ENCODE results near the gene PPP1R26. TPM values are rescaled to one million over a fixed set of nuclear protein-coding genes. Genes with fewer than 3 reads are reported as not detected.
"Not testable (repeated sequence)": the region's sequence is repeated elsewhere in the genome, so short reads cannot be mapped to it uniquely, and the experiment has no call there.

Gene PPP1R26
- total RNA-seq, 1 donor from 2014 or later = 23.3 TPM

DNA sequence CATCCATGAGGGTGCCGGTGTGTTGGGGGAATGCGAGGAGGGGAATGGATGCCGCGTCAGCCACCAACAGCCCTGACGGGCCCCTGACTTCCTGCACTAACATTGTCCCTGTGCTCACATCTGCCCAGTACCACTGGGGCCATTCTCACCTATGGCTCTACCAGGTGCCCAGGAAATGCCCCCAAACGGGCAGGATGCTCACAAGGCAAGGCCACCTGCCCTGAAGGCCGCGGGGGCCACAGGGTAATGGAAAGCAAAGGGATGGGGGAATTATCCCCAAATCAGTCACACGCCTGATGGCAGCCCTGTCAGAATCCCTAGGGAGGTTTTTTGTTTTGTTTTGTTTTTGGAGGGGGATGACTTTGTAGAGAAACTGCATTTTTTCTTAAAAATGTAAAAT, 34.3 kb downstream of the PPP1R26 start:
- DNase-seq; ATAC-seq; intact Hi-C loops (cut with micrococcal nuclease): not testable (repeated sequence)

DNA sequence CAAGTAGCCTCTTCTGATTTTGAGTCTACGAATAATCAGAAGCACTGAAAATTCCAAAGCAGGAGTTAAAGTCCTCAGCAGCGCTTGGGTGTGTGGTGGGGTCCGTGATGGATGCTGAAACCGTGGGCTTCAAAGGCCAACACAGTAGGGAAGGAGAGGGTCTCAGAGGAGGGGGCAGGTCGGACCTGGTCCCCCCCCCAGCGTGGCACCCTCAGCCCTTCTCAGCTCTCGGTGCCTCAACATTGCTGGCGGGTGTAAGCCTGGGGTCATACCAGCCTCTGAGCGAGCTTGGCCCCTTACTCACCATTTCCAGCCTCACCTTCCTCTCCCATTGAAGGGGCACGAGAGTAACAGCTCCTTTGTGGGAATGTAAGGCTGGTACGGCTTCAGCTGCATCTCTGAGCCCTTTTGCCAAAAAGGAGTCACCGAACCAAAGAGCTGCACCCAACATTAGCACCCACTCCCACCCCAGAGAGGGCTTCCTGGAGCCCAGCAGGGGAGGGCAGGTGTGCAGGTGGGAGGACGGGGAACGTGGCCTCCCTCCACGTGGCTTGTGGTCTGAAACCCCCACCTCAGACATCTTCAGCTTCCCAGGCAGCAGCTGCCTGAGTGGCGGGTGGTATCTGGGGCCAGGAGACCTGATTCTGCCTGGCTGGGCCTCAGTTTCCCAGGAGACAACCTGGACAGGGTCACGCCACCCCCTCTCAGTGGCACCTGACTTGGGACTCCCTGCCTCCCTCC, 34.9 kb downstream of the PPP1R26 start:
- no peak for DNase-seq
- ATAC-seq = no peak
- intact Hi-C loops (cut with micrococcal nuclease) = no loop called here

GRCh38 chr9:135515083-135515951, 35.7 kb downstream of the PPP1R26 start:
- no peak for DNase-seq
- intact Hi-C loops (cut with micrococcal nuclease) = no loop called here
- no peak for ATAC-seq

DNA sequence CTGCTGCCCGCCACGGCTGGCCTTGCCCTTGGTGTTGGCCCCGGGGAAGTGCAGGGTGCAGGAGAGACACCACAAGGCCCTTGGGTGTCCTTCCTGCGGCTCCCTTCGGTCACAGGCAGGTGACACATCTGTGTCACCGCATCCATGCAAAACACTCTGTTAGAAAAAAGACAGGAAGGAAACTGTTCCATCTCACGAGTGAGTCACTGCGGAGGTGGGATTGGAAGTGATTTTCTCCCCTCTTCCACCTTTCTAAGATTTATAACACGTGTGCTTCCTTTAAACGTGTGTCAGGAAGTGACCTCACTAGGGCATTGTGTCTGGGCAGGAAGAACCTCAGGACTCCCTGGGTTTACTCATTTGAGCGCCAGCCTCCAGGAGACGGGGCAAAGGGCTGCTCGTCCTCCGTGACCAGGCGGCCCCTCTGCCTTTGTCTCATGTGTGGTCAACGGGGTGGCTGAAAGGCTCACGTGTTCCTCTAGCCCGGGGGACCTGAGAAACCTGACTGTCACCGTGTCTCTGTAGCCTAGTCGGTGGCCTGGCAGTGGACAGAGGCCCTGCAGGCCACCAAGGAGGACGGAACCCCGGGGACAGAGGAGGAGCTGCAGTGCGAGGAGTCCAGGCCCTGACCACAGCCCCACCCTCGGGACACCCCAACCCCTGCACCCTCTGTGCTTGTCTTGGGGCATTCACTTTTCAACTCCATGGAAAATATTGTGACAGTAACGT, 36.7 kb downstream of the PPP1R26 start:
- DNase-seq = no peak
- intact Hi-C loops (cut with micrococcal nuclease) = no loop called here
- no peak for ATAC-seq

- DNase-seq = no peak
- ATAC-seq = no peak
- intact Hi-C loops (cut with micrococcal nuclease) = no loop called here
Measured at GRCh38 chr9:135517407-135517822, 37.8 kb downstream of the PPP1R26 start.

GRCh38 chr9:135519179-135519971, 39.8 kb downstream of the PPP1R26 start:
- DNase-seq = no peak
- intact Hi-C loops (cut with micrococcal nuclease) = no loop called here
- ATAC-seq = no peak

DNA sequence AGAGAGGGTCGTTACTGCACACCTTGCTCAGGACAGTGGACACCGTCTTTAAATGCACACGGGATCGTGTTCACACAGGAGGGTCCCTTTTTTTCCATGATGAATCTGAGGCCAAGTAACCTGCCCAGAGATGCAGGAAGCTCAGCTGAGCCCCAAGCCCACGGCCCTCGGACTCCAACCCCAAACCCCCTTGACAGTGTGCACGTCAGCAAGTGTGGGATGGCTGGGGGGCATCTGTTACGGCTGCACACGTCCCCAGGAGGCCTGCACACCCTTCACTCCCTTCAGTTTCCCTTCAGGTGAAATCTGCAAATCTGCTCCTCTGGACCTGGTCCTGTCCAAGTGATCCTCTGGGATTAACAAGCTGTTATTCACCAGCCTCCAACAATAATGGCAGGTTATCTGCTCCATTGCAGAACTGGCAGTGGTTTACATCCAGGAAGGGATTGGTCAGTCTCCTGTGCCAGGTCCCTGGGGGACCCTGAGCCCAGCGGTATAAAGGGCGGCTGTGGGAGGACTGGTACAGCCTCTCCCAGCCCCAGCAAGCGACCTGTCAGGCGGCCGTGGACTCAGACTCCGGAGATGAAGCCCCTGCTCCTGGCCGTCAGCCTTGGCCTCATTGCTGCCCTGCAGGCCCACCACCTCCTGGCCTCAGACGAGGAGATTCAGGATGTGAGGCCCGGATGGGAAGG, 41.5 kb downstream of the PPP1R26 start, which contains the start of gene LCN1:
LCN1 (plus strand) TSS at position 525 of the 692 bp plus-strand sequence; CDS start at position 583, 58 bp downstream.
- intact Hi-C loops (cut with micrococcal nuclease) = no loop called here

DNA sequence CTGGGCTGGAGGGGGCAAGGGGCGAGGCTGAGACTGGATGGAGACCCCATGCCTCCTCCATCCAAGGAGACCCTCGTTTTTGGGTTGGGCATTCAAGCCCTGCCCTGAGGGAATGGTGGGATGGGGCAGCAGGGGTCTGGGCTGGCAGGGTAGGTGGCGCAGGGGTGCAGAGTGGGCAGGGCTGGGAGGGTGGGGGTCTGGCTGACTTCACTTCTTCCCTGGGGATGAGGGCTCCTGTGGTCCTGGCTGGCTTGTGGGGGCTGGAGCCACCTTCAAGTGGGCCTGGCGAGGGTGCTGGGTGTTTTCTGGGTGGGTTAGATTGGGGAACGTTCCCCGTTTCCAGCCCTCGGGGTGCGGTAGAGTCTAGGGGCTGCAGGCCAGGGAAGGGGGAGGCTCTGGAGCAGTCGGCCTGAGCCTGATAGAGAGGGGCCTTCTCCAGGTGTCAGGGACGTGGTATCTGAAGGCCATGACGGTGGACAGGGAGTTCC, 42.1 kb downstream of the PPP1R26 start:
- DNase-seq (no peak), ATAC-seq (no peak)
- intact Hi-C loops (cut with micrococcal nuclease) = no loop called here

More for the DNA sequence above, 41.5 kb downstream of the PPP1R26 start, which contains the start of gene LCN1:
- no peak for ATAC-seq
- DNase-seq = no peak

DNA sequence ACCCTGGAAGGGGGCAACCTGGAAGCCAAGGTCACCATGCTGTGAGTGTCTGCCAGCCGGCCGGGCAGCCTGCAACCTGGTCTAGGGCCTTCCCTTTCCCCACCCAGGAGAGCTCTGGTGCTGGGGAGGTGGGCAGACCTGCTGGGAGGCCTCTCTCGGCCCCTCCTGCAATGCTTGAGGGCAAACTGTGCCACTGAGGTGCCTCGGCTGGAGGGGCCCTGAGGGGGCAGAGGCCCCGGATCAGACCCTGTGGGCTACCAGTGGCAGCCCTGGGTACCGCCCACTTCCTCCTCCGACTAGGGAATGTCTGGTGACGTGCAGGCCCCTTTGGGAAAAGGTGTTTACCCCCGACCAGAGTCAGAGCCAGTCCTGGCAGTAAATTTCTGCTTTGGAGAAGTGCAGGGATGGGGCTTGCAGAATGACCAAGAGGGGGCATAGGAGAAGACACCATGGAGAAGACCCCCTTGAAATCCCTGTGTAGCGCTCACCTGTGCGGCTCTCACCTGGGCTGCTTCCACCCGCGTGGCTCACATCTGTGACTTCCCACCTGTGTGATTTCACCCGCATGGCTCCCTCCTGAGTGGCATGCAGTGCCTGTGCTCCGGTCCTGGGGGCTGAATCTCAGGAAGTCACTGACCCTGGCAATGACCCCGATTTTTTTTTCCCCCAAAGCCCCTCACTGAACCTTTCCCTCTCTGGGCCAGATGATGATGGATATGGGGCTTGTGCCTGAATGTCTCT, 42.7 kb downstream of the PPP1R26 start:
- ATAC-seq (no peak), DNase-seq (no peak)
- intact Hi-C loops (cut with micrococcal nuclease) = no loop called here

GRCh38 chr9:135522931-135523330, 43.3 kb downstream of the PPP1R26 start:
- no peak for DNase-seq
- intact Hi-C loops (cut with micrococcal nuclease) = no loop called here
- no peak for ATAC-seq

GRCh38 chr9:135523521-135524129, 44.0 kb downstream of the PPP1R26 start:
- ATAC-seq (no peak), DNase-seq (no peak)
- intact Hi-C loops (cut with micrococcal nuclease) = no loop called here

GRCh38 chr9:135524130-135524861, 44.7 kb downstream of the PPP1R26 start:
- intact Hi-C loops (cut with micrococcal nuclease) = no loop called here
- DNase-seq (no peak), ATAC-seq (no peak)

- ATAC-seq = no peak
- intact Hi-C loops (cut with micrococcal nuclease) = no loop called here
- no peak for DNase-seq
Measured at GRCh38 chr9:135525241-135526088, 45.9 kb downstream of the PPP1R26 start.

DNA sequence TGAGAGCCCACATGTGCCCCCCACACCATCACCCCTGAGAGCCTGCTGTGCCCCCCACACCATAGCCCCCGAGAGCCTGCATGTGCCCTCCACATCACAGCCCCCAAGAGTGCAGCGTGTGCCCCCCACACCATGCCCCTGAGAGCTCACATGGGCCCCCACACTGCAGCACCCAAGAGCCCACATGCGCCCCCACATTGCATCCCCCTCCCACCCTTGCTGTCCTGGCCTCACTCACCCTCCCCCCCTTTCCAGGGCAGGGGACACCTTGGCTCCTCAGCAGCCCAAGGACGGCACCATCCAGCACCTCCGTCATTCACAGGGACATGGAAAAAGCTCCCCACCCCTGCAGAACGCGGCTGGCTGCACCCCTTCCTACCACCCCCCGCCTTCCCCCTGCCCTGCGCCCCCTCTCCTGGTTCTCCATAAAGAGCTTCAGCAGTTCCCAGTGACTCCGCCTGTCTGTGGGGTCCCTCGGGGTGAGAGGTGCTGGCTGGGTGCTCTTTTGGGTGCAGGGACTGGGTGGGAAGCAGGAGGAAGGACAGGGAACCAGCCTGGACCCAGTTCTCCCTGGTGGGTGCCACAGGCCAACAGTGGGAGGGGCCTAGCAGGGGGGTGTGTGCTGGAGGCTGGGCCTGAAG, 46.6 kb downstream of the PPP1R26 start:
- DNase-seq = no peak
- no peak for ATAC-seq
- intact Hi-C loops (cut with micrococcal nuclease) = no loop called here

Data from left ventricle myocardium superior (tissue), 1 donor.